ENCODE results near the gene ITSN1. TPM values are rescaled to one million over a fixed set of nuclear protein-coding genes. Genes with fewer than 3 reads are reported as not detected.
"Not testable (repeated sequence)": the region's sequence is repeated elsewhere in the genome, so short reads cannot be mapped to it uniquely, and the experiment has no call there.

The ITSN1 gene
- polyA plus RNA-seq, 1 donor from 2014 or later: 0.01 TPM

GRCh38 chr21:33860332-33860879, 218.1 kb downstream of the ITSN1 start:
- H3K27ac Mint-ChIP-seq: no peak overlapping the region
- H3K4me3 Mint-ChIP-seq: no peak overlapping the region
- no peaks in the 10 kb centered on the region for H3K4me1 Mint-ChIP-seq
- no peaks in the 10 kb centered on the region for H3K36me3 Mint-ChIP-seq
- H3K27me3 Mint-ChIP-seq: peaks cover 4% of the 10 kb centered on the region
- H3K9me3 Mint-ChIP-seq: peaks cover 0 to 2% (median 0%) of the 10 kb centered on the region in 3 donors

DNA sequence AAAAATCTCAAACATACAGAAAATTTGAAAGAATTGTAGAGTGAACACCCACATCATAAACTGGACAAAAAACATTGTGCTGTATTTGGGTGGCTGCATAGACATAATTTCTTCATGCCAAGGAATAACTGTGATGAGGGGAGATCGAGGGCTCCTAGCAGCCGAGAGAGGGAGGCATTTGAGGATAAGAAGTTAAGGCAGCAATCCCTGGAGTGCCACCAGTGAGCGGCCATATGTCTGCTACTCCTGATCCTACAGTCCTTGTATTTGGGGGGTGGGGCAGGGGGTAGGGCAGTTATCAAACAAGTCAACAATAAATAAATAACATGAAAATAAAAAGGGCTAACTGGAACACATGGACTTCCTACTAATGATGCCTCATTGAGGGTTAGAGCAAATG, 218.8 kb downstream of the ITSN1 start:
- Mint-ChIP-seq H3K9me3 (peaks cover 0 to 2% (median 0%) of the 10 kb centered on the region in 3 donors), H3K4me3 (no peak overlapping the region), H3K27me3 (peaks cover 7% of the 10 kb centered on the region), H3K4me1 (no peaks in the 10 kb centered on the region), H3K36me3 (no peaks in the 10 kb centered on the region), H3K27ac (no peak overlapping the region)

GRCh38 chr21:33863191-33863590, 220.9 kb downstream of the ITSN1 start:
- not testable (repeated sequence) for H3K27me3 Mint-ChIP-seq, H3K4me3 Mint-ChIP-seq, H3K4me1 Mint-ChIP-seq, H3K27ac Mint-ChIP-seq, H3K36me3 Mint-ChIP-seq, H3K9me3 Mint-ChIP-seq

DNA sequence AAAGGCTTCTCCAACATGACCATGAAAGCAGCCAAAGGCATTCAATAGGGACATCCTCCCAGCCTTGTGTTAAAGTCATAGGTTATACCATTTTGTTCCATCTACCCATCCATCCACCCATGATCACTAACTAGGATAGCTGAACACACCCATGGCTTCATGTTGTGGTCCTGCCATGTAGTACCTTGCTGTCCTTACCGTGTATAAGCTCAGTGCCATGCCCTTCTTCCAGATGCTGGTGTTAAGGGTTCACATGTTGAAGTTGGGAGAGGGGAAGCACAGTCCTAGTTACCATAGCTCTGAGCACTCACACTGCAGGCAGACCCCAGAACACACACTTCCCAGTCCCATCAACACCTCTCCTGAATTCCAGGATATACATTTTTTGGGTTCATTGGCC, 221.8 kb downstream of the ITSN1 start:
- Mint-ChIP-seq H3K4me3 (no peak overlapping the region), H3K36me3 (no peaks in the 10 kb centered on the region), H3K27me3 (peaks cover 9% of the 10 kb centered on the region), H3K9me3 (no peaks in the 10 kb centered on the region), H3K4me1 (peaks cover 0 to 2% (median 0%) of the 10 kb centered on the region in 3 donors), H3K27ac (peak overlapping the region in 1 of 3 donors; percentile 18)

GRCh38 chr21:33865176-33865575, 222.9 kb downstream of the ITSN1 start:
- H3K36me3 Mint-ChIP-seq: no peaks in the 10 kb centered on the region
- no peak overlapping the region for H3K4me3 Mint-ChIP-seq
- H3K4me1 Mint-ChIP-seq: peaks cover 0 to 2% (median 0%) of the 10 kb centered on the region in 3 donors
- no peak overlapping the region for H3K27ac Mint-ChIP-seq
- H3K27me3 Mint-ChIP-seq: peaks cover 9% of the 10 kb centered on the region
- no peaks in the 10 kb centered on the region for H3K9me3 Mint-ChIP-seq

GRCh38 chr21:33865996-33866575, 223.8 kb downstream of the ITSN1 start:
- H3K36me3 Mint-ChIP-seq: no peaks in the 10 kb centered on the region
- H3K27ac Mint-ChIP-seq: no peak overlapping the region
- no peak overlapping the region for H3K4me3 Mint-ChIP-seq
- H3K4me1 Mint-ChIP-seq: peaks cover 0 to 2% (median 0%) of the 10 kb centered on the region in 3 donors
- H3K27me3 Mint-ChIP-seq: peaks cover 9% of the 10 kb centered on the region
- H3K9me3 Mint-ChIP-seq: no peaks in the 10 kb centered on the region

- Mint-ChIP-seq H3K9me3 (no peaks in the 10 kb centered on the region), H3K27me3 (peaks cover 9% of the 10 kb centered on the region), H3K27ac (no peak overlapping the region), H3K4me3 (no peak overlapping the region), H3K4me1 (peaks cover 0 to 2% (median 0%) of the 10 kb centered on the region in 3 donors), H3K36me3 (no peaks in the 10 kb centered on the region)
Observed at GRCh38 chr21:33866826-33867225, 224.5 kb downstream of the ITSN1 start.

DNA sequence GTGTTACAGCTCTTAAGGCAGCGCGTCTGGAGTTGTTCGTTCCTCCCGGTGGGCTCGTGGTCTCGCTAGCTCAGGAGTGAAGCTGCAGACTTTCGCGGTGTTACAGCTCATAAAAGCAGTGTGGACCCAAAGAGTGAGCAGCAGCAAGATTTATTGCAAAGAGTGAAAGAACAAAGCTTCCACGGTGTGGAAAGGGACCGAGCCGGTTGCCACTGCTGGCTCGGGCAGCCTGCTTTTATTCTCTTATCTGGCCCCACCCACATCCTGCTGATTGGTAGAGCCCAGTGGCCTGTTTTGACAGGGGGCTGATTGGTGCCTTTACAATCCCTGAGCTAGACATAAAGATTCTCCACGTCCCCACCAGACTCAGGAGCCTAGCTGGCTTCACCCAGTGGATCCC, 225.6 kb downstream of the ITSN1 start:
- not testable (repeated sequence) for H3K36me3 Mint-ChIP-seq, H3K27me3 Mint-ChIP-seq, H3K27ac Mint-ChIP-seq, H3K9me3 Mint-ChIP-seq, H3K4me1 Mint-ChIP-seq
- H3K4me3 Mint-ChIP-seq: peak overlapping the region in 1 of 4 donors; percentile 63

- no peak overlapping the region for H3K27ac Mint-ChIP-seq
- no peaks in the 10 kb centered on the region for H3K9me3 Mint-ChIP-seq
- H3K27me3 Mint-ChIP-seq: peaks cover 5% of the 10 kb centered on the region
- H3K4me3 Mint-ChIP-seq: no peak overlapping the region
- H3K36me3 Mint-ChIP-seq: no peaks in the 10 kb centered on the region
- H3K4me1 Mint-ChIP-seq: peaks cover 0 to 2% (median 0%) of the 10 kb centered on the region in 3 donors
Observed at GRCh38 chr21:33869873-33870272, 227.6 kb downstream of the ITSN1 start.

- H3K27ac Mint-ChIP-seq: no peak overlapping the region
- H3K4me1 Mint-ChIP-seq: peaks cover 0 to 2% (median 0%) of the 10 kb centered on the region in 3 donors
- H3K27me3 Mint-ChIP-seq: peaks cover 3% of the 10 kb centered on the region
- no peaks in the 10 kb centered on the region for H3K36me3 Mint-ChIP-seq
- no peak overlapping the region for H3K4me3 Mint-ChIP-seq
- no peaks in the 10 kb centered on the region for H3K9me3 Mint-ChIP-seq
Observed at GRCh38 chr21:33870768-33871167, 228.5 kb downstream of the ITSN1 start.

GRCh38 chr21:33871171-33871570, 228.9 kb downstream of the ITSN1 start:
- no peaks in the 10 kb centered on the region for H3K36me3 Mint-ChIP-seq
- no peaks in the 10 kb centered on the region for H3K9me3 Mint-ChIP-seq
- peaks cover 2% of the 10 kb centered on the region for H3K27me3 Mint-ChIP-seq
- H3K4me3 Mint-ChIP-seq: no peak overlapping the region
- H3K27ac Mint-ChIP-seq: no peak overlapping the region
- H3K4me1 Mint-ChIP-seq: peaks cover 0 to 2% (median 0%) of the 10 kb centered on the region in 3 donors

DNA sequence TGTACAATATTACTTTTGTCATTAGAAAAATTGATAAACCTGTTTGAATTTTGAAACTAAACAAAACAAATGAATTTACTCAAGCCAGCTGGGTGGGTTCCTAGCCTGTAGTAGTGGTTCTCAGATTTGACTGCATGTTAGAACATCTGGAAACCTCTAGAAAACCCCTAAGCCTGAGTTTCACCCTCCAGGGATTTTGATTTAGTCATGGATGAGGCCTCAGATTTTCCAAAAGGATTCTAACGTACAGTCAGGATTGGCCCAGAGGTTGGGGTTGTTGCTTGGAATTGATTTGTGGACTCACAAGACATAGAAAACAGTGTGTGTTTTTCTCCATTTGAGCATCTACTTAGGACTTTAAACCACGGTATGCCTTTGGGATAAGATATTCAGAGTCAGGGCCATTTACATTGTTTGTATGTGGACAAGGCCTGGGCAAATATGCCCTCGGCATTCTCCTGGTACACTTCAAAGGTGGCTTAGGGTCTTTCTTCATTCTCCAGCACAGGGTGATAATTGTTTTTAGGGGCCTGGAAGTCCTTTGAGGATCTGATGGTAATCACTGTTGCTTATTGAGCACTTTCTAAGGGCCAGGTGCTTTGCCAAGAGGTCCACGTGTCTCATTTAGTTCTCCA, 230.7 kb downstream of the ITSN1 start:
- peaks cover 1% of the 10 kb centered on the region for H3K27me3 Mint-ChIP-seq

GRCh38 chr21:33874161-33874560, 231.9 kb downstream of the ITSN1 start:
- peaks cover 1% of the 10 kb centered on the region for H3K27me3 Mint-ChIP-seq
- H3K27ac Mint-ChIP-seq: no peak overlapping the region
- no peaks in the 10 kb centered on the region for H3K36me3 Mint-ChIP-seq
- H3K4me3 Mint-ChIP-seq: no peak overlapping the region
- no peaks in the 10 kb centered on the region for H3K9me3 Mint-ChIP-seq
- no peaks in the 10 kb centered on the region for H3K4me1 Mint-ChIP-seq

More for the DNA sequence above, 230.7 kb downstream of the ITSN1 start:
- H3K4me1 Mint-ChIP-seq: no peaks in the 10 kb centered on the region
- no peaks in the 10 kb centered on the region for H3K36me3 Mint-ChIP-seq
- no peaks in the 10 kb centered on the region for H3K9me3 Mint-ChIP-seq
- no peak overlapping the region for H3K27ac Mint-ChIP-seq
- no peak overlapping the region for H3K4me3 Mint-ChIP-seq

- Mint-ChIP-seq H3K4me1 (no peaks in the 10 kb centered on the region), H3K27me3 (peaks cover 1% of the 10 kb centered on the region), H3K9me3 (no peaks in the 10 kb centered on the region), H3K36me3 (no peaks in the 10 kb centered on the region), H3K4me3 (no peak overlapping the region), H3K27ac (peak overlapping the region in 1 of 3 donors; percentile 57)
Observed at GRCh38 chr21:33875026-33875695, 232.9 kb downstream of the ITSN1 start.

DNA sequence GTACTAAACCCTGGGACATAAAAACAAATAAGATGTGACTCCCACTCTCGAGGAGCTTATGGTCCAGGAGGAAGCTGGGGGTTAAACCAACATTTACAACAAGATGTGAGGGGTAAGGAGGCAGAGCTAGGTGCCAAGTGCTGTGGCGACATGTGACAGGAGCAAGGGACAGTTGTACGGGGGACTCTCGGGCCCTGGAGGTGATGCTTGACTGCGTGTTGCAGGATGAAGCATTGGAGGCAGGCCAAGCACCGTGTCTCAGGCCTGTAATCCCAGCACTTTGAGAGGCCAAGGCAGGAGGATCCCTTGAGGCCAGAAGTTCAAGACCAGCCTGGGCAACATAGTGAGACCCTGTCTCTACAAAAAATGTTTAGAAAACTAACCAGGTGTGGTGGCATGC, 236.5 kb downstream of the ITSN1 start:
- H3K27me3 Mint-ChIP-seq: peaks cover 1% of the 10 kb centered on the region
- H3K27ac Mint-ChIP-seq: no peak overlapping the region
- no peak overlapping the region for H3K4me3 Mint-ChIP-seq
- H3K4me1 Mint-ChIP-seq: no peaks in the 10 kb centered on the region
- no peaks in the 10 kb centered on the region for H3K36me3 Mint-ChIP-seq
- no peaks in the 10 kb centered on the region for H3K9me3 Mint-ChIP-seq

All from IgD-negative memory B cell (primary cell).